Hepatocyte (in vitro differentiated cells): ENCODE measurements around the gene ARHGAP18. TPM values are rescaled to one million over a fixed set of nuclear protein-coding genes. Genes with fewer than 3 reads are reported as not detected.

Experiments
- DNase-seq: peaks from one replicate; pipeline ENCODE4 v3.0.0-alpha.2; 2016; ENCODE audit warnings: low spot score
- H2AFZ ChIP-seq: fragments of 200-600 bp; sonication (generic); 2 replicates; pipeline ENCODE4 v1.6.0; 2016; ENCODE audit warnings: antibody characterized with exemption, mild to moderate bottlenecking
- H3K27ac ChIP-seq: fragments of 200-600 bp; sonication (generic); 2 replicates; pipeline ENCODE4 v1.5.1; 2016; ENCODE audit warnings: mild to moderate bottlenecking
- H3K27me3 ChIP-seq: fragments of 200-600 bp; sonication (generic); 2 replicates; pipeline ENCODE4 v1.6.1; 2016
- H3K36me3 ChIP-seq: fragments of 200-600 bp; sonication (generic); replicated peaks from 2 replicates; pipeline ENCODE4 v1.5.1; 2016; ENCODE audit warnings: low read depth; ENCODE audit not compliant: insufficient read depth
- H3K4me1 ChIP-seq: fragments of 200-600 bp; sonication (generic); 2 replicates; pipeline ENCODE4 v1.5.1; 2016; ENCODE audit warnings: mild to moderate bottlenecking, moderate library complexity; ENCODE audit not compliant: insufficient read depth
- H3K4me2 ChIP-seq: fragments of 200-600 bp; sonication (generic); 2 replicates; pipeline ENCODE4 v1.6.0; 2016
- H3K4me3 ChIP-seq: fragments of 200-600 bp; sonication (generic); 2 replicates; pipeline ENCODE4 v1.5.1; 2016; ENCODE audit warnings: mild to moderate bottlenecking
- H3K79me2 ChIP-seq: fragments of 200-600 bp; sonication (generic); 2 replicates; pipeline ENCODE4 v1.6.0; 2017; ENCODE audit warnings: mild to moderate bottlenecking
- H3K9me2 ChIP-seq: fragments of 200-600 bp; sonication (generic); replicated peaks from 2 replicates; pipeline ENCODE4 v1.6.0; 2017; ENCODE audit warnings: mild to moderate bottlenecking; ENCODE audit not compliant: insufficient read depth
- H3K9me3 ChIP-seq: fragments of 200-600 bp; sonication (generic); 2 replicates; pipeline ENCODE4 v1.5.1; 2016; ENCODE audit warnings: low read depth, mild to moderate bottlenecking
- H4K20me1 ChIP-seq: fragments of 200-600 bp; sonication (generic); 2 replicates; pipeline ENCODE4 v1.6.0; 2016; ENCODE audit warnings: mild to moderate bottlenecking; ENCODE audit not compliant: insufficient read depth, poor library complexity, severe bottlenecking
- CTCF ChIP-seq: fragments of 200-600 bp; sonication (generic); IDR thresholded peaks from 2 replicates; pipeline ENCODE4 v1.5.1; 2016; ENCODE audit warnings: antibody characterized with exemption, mild to moderate bottlenecking; ENCODE audit not compliant: poor library complexity
- EZH2 ChIP-seq: fragments of 200-600 bp; sonication (generic); IDR thresholded peaks from 2 replicates; pipeline ENCODE4 v1.6.1; 2016; ENCODE audit warnings: antibody characterized with exemption, mild to moderate bottlenecking, borderline replicate concordance
- EZH2phosphoT487 ChIP-seq: fragments of 200-600 bp; sonication (generic); IDR thresholded peaks from one replicate; pipeline ENCODE4 v1.6.1; 2018; ENCODE audit warnings: antibody characterized with exemption, mild to moderate bottlenecking, low read depth, moderate library complexity; ENCODE audit not compliant: unreplicated experiment, severe bottlenecking
- WGBS: methylation state at CpG from one replicate; pipeline ENCODE4 v1.1.6; 2016; ENCODE audit warnings: low lambda C conversion rate; ENCODE audit errors: missing lambda C conversion rate; 5-methylcytosine and 5-hydroxymethylcytosine counted together
- polyA plus RNA-seq: library from polyadenylated mRNA; unstranded; fragments of >200 nt; fragmentation: Nextera tagmentation; extraction: Ambion mirVana; gene quantifications from 2 replicates; pipeline ENCODE4 v1.2.1, GENCODE V29; 2016
- total RNA-seq: library from RNA; depleted of rRNA; stranded (reverse); fragments of >200 nt; gene quantifications from 2 replicates; pipeline ENCODE4 v1.2.3, GENCODE V29; 2014

ARHGAP18 gene
- total and polyA plus RNA-seq, 2 experiments from 2014 or later = 14.7 to 34.8 TPM

DNA sequence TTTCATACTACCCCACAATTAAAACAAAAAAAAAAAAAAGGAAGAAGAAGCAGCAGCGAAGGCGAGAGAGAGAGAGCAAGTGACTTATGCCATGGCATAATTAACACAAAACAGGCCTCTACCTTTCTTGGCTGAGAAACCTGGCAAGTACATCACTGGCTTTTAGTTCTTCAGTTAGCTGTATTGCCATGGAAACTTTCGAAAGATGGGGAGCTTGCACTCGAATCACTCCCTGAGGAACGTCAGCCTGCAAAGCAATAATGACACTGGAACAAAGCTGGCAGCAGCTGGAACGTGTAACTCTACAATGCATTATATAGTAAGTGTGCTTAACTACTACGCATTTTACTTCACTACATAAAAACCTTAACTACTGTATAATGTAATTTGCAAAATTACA lies 126.1 kb downstream of the ARHGAP18 start:
- no peaks in the 10 kb centered on the region for H3K36me3 ChIP-seq
- TF ChIP-seq CTCF (no peak), EZH2 (no peak), EZH2phosphoT487 (no peak)
- no peaks in the 10 kb centered on the region for H3K79me2 ChIP-seq
- no peaks in the 10 kb centered on the region for H3K4me1 ChIP-seq
- no peak overlapping the region for H2AFZ ChIP-seq
- no peak overlapping the region for H3K27ac ChIP-seq
- no peak overlapping the region for H3K4me2 ChIP-seq
- 71% methylated on average over 7 of the region's 7 CpGs for WGBS
- H3K4me3 ChIP-seq = no peak overlapping the region
- no peaks in the 10 kb centered on the region for H3K9me3 ChIP-seq
- H3K27me3 ChIP-seq = no peaks in the 10 kb centered on the region
- no peaks in the 10 kb centered on the region for H4K20me1 ChIP-seq
- H3K9me2 ChIP-seq = no peaks in the 10 kb centered on the region
- DNase-seq = no peak

- H2AFZ ChIP-seq = no peak overlapping the region
- H3K4me3 ChIP-seq = no peak overlapping the region
- 65% methylated on average over 1 of the region's 1 CpG for WGBS
- no peak overlapping the region for H3K27ac ChIP-seq
- H3K36me3 ChIP-seq = no peaks in the 10 kb centered on the region
- no peaks in the 10 kb centered on the region for H4K20me1 ChIP-seq
- TF ChIP-seq CTCF = no peak
- TF ChIP-seq EZH2phosphoT487 = no peak
- no peak for TF ChIP-seq EZH2
- no peaks in the 10 kb centered on the region for H3K4me1 ChIP-seq
- H3K27me3 ChIP-seq = no peaks in the 10 kb centered on the region
- no peaks in the 10 kb centered on the region for H3K9me3 ChIP-seq
- no peaks in the 10 kb centered on the region for H3K79me2 ChIP-seq
- H3K4me2 ChIP-seq = no peak overlapping the region
- DNase-seq = no peak
- no peaks in the 10 kb centered on the region for H3K9me2 ChIP-seq
Observed at GRCh38 chr6:129578315-129578714, 131.7 kb downstream of the ARHGAP18 start.

- no peak overlapping the region for H2AFZ ChIP-seq
- no peaks in the 10 kb centered on the region for H3K9me3 ChIP-seq
- H3K4me3 ChIP-seq = no peak overlapping the region
- no peaks in the 10 kb centered on the region for H3K27me3 ChIP-seq
- H3K27ac ChIP-seq = no peak overlapping the region
- DNase-seq = no peak
- TF ChIP-seq EZH2 (no peak), EZH2phosphoT487 (no peak), CTCF (no peak)
- H4K20me1 ChIP-seq = no peaks in the 10 kb centered on the region
- WGBS = 90% methylated on average over 3 of the region's 3 CpGs
- no peaks in the 10 kb centered on the region for H3K9me2 ChIP-seq
- H3K79me2 ChIP-seq = no peaks in the 10 kb centered on the region
- no peak overlapping the region for H3K4me2 ChIP-seq
- no peaks in the 10 kb centered on the region for H3K36me3 ChIP-seq
- H3K4me1 ChIP-seq = no peaks in the 10 kb centered on the region
Observed at GRCh38 chr6:129577691-129578090, 132.3 kb downstream of the ARHGAP18 start.

DNA sequence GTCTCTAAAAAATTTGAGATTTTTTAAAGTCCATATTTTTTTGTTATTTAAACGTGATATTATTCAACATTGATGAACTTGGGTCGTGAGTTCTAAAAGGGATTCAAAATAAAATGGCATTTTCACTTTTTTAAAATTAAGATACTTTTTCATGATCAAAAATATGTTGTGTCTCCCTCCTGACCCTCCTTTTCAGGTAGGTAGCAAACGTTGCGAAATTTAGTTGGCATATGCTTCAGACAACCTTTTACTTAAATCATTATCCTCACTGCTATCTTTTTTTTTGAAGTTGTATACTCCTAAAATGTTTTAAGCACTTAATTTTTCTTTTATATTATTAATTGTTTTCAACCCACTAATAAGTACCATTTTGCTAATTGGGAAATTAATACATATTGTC lies 133.5 kb downstream of the ARHGAP18 start:
- no peaks in the 10 kb centered on the region for H3K9me3 ChIP-seq
- no peaks in the 10 kb centered on the region for H3K36me3 ChIP-seq
- H3K79me2 ChIP-seq = no peaks in the 10 kb centered on the region
- no peaks in the 10 kb centered on the region for H4K20me1 ChIP-seq
- DNase-seq = no peak
- H2AFZ ChIP-seq = no peak overlapping the region
- H3K27me3 ChIP-seq = no peaks in the 10 kb centered on the region
- TF ChIP-seq EZH2 = no peak
- TF ChIP-seq EZH2phosphoT487 = no peak
- no peak for TF ChIP-seq CTCF
- no peak overlapping the region for H3K4me2 ChIP-seq
- WGBS = 91% methylated on average over 4 of the region's 4 CpGs
- H3K4me1 ChIP-seq = no peaks in the 10 kb centered on the region
- no peaks in the 10 kb centered on the region for H3K9me2 ChIP-seq
- no peak overlapping the region for H3K4me3 ChIP-seq
- H3K27ac ChIP-seq = no peak overlapping the region
